ENCODE data around the gene CHAT.

DNA sequence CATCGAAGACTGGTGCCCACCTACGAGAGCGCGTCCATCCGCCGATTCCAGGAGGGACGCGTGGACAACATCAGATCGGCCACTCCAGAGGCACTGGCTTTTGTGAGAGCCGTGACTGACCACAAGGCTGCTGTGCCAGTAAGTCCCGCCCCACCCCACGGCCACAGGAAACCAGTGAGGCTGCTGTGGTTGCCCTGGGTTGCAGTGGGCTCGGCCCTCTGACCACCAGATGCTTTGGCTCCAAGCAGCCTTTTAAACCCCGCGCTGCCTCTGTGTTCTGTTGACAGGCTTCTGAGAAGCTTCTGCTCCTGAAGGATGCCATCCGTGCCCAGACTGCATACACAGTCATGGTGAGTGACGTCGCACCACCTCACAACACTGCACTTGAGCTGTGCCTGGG lies 41.3 kb downstream of the CHAT start:
- TF ChIP-seq, protein P1, sequence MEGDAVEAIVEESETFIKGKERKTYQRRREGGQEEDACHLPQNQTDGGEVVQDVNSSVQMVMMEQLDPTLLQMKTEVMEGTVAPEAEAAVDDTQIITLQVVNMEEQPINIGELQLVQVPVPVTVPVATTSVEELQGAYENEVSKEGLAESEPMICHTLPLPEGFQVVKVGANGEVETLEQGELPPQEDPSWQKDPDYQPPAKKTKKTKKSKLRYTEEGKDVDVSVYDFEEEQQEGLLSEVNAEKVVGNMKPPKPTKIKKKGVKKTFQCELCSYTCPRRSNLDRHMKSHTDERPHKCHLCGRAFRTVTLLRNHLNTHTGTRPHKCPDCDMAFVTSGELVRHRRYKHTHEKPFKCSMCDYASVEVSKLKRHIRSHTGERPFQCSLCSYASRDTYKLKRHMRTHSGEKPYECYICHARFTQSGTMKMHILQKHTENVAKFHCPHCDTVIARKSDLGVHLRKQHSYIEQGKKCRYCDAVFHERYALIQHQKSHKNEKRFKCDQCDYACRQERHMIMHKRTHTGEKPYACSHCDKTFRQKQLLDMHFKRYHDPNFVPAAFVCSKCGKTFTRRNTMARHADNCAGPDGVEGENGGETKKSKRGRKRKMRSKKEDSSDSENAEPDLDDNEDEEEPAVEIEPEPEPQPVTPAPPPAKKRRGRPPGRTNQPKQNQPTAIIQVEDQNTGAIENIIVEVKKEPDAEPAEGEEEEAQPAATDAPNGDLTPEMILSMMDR (IDR thresholded peaks at IDR 0.05): no peak
- no peak for TF ChIP-seq POLR2AphosphoS5 (IDR thresholded peaks at IDR 0.05)
